GM19467 (cell line): ENCODE results near the gene WDR35.

ENCODE experiments used
- ATAC-seq: cut with Tn5 transposase; IDR thresholded peaks from one replicate; pipeline ENCODE4 v1.9.1; 2021; ENCODE audit warnings: mild to moderate bottlenecking, moderate library complexity; ENCODE audit not compliant: unreplicated experiment

WDR35 gene

DNA sequence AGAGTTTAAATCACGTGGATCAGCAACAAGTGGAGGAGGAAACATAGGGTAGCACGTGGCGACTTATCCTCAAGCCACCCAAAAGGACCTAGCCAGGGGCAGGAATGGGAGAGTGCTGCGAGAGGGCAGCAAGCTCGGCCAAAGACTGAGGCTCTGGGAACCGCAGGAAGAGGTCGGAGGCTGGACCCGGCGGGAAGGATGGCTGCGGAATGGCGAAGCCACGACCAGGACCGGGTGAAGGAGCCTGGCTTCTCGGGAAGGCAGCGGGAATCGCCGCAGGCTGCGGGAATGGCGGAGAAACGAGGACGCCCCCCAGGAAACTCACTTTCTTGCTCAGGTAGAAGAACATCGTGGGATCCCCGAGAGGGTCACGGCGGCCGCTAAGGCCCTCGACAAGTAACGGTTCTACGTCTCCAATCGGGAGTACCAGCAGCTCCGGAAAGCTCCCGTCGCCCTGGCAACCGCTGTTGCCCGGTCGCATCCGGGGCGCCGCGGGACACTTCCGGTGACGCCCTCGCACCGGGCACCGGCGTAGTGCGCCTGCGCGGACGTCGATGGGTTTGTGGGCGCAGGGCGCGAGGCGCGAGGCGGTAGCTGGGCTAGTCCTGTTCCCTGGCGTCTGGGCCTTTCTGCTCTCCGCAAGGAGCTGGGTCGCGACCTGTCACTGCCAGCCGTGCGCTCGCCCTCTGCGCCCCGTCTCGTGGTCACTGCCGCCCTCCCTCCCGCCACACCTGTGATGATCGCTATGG, at the start of gene WDR35:
Gene WDR35, minus strand, starts transcription at position 439 of the 749 bp plus-strand sequence. Its CDS starts 90 bp downstream, at position 349.
- ATAC-seq = peak; percentile 95

DNA sequence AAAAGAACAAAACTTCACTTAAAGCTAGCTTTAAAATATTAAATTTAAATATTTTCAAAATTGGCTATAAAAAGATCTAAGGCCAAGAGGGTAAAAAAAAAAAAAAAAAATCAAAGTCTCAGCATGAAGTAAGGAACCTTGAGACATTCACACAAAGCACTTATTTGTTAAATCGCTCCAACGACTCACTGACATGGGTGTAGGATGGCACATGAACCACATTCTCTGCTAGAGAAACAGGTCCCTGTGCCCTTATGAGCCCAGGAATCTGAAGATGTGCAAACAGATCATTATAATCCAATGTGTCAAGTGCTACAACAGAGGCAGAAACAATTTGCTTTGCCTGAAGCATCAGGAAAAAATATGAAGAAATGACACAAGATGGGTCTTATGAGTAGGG, 47.8 kb upstream of the WDR35 start:
- no peak for ATAC-seq

DNA sequence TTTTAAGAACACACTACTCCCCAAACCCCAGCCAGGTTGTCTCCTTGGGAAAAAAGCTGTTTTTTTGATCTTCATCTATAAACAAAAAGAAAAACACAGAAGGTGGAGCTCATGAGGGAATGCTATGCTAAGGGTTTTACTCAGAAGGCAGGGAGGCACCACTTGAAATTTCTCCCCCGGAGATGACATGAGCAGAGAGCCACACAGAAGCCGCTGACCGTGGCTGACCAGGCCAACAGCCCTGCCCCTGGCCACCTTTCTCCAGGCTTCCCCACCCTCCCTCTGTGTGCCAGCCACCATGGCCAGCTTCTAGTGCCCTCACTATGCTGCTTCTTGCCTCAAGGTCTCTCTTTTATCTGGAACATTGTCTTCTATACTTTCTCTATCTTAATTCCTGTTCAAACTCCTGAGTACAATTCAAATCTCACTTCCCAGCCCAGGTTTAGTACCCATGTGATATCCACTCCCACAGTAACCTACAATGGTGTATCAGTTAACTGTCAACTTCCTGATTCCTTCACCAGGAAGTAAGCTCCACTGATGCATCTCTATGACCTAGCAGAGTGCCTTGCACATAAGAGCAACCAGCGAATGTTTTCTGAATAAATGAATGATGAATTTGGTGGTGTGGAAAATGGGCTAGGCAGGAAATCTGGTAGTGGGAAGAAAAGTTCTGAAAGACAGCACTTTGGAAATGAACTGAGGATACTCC, 46.2 kb upstream of the WDR35 start:
- ATAC-seq = no peak

DNA sequence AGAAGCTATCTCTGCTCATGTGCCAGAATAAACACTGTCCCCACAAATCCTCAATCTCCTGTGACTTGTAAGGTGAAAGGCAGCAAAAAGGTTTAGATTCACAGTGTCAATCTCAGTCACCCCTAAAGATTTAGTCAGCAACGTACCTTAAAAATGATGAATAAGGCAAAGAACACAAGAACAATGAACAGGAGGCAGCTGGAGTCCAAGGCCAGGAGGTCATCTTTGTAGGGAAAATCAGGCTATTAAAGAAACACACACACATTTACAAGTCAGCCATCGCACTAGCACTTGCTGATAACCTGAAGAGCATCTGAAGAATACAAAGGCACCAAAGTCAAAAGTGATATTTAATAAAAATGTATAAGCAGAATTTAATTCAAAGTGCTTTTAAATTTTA, 44.9 kb upstream of the WDR35 start:
- no peak for ATAC-seq

DNA sequence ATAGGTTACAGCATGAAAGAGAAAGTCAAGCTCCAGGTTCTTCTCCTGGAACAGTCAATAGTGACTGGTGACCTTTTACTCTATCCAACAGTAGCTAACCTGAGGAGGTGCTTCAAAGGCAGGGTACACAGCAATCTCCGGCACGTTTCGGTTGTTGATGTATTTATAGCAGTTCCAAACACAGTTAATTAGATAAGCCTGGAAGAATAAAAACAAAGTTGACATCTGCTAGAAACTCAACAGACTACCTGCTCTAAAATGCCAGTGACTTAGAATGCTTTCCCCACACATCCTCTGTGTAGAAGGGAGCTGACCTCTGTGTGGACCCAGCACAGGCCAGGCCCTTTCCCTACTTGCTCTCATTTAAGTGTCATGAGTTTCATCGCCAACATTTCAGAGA, 44.3 kb upstream of the WDR35 start:
- no peak for ATAC-seq

DNA sequence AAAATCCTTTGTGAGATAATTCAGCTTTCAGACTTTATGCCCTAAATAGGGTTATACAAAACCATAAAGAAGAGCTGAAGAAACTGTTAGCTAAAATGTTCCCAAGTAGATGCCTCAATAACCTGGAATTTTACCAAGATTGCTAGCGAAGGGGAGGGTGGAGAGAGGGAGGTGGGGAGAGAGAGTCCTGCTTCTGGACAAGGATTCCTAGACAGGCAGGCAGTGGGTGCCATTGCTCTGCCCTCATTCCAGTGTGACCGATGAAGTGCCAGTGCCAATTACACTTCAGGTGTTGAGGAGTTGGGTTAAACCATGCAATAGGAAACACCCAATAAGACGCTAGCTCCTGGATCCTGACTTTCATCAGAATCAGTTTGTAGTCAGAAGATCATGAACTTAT, 43.4 kb upstream of the WDR35 start:
- no peak for ATAC-seq

DNA sequence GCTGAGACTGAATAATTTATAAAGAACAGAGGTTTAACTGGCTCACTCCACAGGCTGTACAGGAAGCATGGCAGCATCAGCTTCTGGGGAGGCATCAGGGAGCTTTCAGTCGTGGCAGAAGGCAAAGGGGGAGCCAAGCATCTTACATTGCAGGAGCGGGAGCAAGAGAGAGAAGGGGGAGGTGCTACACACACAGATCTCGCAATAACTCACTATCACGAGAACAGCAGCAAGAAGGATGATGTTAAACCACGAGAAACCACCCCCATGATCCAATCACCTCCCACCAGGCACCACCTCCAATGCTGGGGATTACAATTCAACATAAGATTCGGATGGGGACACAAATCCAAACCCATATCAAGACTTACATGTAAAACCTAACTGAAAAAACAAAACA, 40.3 kb upstream of the WDR35 start:
- ATAC-seq = no peak

DNA sequence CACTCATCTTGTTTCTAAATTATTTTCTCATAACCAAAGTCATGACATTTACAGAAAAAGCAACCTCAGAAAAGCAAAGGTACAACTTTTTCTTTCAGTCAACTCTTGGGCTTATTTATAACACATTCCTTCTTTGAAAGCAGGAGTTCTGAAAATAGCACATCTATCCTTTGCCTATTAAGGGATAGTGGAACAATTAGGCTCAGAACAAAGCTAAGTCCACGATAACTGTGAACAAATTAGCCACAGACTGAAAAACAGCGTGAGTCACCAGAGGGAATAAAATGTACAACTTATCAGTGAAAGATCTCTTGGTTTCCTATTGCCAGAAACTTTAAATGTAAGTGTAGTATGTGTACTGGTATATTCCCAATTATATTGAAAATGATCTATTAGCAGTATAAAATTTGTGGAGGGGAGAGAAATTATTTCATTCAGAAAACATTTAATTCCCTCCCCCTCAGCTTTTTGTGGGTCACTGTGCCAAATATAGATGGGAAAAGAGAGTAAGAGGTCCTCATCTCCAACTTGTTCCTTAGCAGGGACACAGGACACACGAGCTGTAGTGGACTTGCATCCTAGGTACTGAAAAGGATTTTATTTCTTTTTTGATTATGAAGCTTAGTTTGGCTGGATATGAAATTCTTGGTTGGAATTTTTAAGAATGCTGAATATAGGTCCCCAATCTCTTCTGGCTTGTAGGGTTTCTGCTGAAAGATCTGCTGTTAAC, 38.0 kb upstream of the WDR35 start:
- ATAC-seq = no peak

DNA sequence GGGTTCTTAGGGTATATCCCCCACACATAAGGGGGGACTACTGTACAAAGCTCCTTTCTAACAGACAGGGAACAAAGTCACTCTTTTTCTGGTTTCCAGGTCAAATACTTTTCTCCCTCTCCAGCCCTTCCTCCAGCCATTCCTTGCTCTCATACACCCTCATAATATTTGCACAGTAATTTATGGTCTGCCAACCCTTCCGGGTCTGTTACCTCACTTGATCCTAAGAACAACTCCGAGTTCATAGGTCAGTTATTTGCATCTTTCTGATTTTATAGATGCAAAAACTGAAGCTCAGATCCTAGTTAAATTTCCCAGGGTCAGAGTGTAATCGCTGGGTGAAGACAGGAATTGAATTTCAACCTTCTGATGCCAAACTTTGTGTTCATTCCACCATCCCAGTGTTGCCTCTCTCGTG, 37.4 kb upstream of the WDR35 start:
- ATAC-seq = no peak

DNA sequence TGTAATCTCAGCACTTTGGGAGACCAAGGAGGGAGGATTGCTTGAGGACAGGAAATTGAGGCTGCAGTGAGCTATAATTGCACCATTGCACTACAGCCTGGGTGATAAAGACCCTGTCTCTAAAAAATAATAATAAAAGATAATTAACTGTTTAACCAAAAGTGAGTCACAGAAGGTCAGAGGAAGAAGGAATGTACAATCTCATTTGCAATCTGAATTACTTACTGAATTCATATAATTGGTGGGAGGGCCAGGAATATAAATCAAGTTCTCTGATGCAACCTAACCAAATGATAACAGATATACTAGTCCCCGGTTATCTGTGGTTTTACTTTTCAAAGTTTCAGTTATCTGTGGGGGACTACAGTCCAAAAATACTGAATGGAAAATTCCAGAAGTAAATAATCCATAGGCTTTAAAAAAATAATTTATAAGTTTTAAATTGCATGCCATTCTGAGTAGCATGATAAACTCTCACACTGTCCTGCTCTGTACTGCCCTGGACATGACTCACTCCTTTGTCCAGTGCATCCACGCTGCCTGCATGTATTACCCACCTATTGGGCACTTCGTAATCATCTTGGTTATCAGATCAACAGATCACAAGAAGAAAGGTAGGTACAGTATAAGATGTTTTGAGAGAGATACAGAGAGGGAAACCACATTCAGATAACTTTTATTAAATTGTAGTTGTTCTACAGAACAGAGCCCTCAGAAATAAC, 35.3 kb upstream of the WDR35 start:
- no peak for ATAC-seq

DNA sequence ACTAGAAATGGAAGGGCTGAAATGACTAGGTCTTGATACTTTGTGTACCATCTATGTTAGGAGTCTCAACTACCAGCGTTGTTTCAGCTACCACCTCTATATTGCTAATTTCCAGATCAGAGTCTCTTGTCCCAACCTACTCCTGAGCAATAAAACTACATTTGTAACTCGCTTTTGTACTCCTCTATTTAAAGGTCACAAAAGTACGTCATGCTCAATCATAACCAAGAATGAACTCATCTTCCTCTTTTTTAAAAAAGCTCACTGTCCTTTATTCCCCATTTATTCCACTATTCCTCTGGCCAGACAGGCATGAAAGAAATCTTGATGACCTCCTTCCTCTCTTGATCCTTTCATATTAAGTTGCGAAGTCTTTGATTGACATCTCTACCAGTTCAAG, 33.8 kb upstream of the WDR35 start:
- ATAC-seq = no peak

DNA sequence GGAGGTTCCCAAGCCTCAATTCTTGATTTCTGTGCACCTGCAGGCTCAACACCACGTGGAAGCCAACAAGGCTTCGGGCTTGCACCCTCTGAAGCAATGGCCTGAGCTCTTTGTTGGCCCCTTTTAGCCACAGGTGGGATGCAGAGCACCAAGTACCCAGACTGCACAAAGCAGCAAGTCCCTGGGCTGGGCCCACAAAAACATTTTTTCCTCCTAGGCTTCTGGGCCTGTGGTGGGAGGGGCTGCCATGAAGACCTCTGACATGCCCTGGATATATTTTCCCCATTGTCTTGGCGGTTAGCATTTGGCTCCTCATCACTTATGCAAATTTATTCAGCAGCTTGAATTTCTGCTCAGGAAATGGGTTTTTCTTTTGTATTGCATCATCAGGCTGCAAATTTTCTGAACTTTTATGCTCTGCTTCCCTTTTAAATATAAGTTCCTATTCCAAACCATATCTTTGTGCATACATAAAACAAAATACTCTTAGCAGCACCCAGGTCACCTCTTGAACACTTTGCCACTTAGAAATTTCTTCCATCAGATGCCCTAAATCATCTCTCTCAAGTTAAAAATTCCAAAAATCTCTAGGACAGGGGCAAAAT, 31.6 kb upstream of the WDR35 start:
- ATAC-seq = no peak

DNA sequence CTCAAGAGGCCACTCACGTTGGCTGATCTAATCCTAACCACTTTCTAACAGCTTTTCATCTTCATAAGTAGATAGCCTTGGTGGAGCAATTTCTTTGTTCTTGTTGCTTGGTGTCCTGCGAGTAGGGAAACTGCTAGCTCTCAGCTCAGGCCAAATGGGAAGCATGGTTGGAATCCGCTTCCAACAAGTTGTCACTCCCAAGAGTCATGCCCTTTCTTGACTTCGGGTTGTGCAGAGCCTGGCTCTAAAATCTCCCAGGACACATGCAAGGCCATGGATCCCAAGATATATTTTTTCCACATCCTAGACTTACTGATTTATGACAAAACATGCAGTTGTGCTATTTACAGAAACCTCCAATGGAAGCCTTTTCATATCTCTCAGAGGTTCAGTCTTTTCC, 29.8 kb upstream of the WDR35 start:
- no peak for ATAC-seq

DNA sequence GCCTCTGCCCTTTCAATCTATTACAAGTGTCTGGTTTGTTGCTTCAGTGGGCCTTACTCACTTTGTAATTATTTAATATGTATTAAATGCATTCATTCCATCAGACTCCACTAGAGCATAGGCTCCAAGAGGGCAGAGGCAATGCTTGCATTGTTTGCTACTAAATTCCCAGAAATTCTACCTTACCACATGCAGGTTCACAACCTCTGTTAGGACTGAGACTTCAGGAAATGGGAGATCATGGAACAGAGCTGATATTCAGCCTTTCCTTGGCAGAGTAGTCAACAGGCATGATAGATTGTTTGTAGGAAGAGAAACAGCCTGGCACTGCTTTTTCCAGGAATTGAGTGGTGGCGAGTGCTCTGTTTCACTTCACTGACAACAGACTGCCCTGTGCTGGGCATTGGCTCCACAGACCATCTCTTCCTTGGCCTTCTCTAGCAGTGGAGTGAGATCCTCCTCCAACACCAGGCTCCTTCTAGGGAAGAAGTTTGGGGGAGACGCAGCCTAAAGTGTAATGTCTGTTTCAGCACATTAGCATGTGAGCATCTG, 28.8 kb upstream of the WDR35 start:
- no peak for ATAC-seq

DNA sequence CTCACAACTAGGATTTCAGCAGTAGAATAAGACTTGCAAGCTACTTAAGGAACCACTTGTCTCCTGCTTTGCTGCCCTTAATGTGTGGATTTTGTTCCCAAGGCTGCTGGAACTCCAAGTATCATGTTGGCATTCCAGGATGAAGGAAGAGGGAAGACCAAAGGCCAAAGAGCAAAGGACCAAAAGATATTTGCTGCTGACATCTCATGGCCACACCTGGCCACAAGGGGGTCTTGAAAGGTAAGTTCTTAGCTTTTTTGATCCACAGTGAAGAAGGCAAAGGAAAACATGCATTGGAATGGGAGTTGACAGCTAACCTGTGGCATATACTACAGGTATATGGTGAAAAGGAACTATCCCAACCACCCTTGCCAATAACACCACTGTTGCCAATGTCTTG, 26.4 kb upstream of the WDR35 start:
- no peak for ATAC-seq

DNA sequence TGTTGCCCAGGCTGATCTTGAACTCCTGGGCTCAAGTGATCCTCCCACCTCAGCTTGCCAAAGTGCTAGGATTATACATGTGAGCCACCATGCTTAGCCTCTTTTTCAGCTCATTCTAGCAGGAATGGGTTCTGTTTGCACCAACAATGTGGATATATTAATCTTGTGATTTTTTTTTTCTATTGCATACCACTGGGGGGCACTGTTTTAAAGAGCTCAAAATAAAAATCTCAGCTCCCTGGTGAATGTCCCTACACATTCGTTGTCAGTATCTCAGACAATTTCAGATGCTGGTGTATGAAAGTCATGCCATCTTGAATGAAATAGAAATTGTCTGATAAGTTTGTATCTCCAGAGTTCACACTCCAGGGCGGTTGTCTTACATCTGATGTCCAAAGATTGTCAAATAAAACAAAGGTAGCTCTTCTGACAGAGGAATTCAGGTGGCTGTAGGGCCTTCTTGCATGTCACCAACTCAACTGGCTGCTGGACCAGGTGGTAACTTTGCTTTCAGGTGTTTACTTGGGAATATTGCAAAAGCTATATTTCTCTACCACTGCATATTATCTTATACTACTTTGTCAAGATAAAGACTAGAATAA, 25.7 kb upstream of the WDR35 start:
- no peak for ATAC-seq

DNA sequence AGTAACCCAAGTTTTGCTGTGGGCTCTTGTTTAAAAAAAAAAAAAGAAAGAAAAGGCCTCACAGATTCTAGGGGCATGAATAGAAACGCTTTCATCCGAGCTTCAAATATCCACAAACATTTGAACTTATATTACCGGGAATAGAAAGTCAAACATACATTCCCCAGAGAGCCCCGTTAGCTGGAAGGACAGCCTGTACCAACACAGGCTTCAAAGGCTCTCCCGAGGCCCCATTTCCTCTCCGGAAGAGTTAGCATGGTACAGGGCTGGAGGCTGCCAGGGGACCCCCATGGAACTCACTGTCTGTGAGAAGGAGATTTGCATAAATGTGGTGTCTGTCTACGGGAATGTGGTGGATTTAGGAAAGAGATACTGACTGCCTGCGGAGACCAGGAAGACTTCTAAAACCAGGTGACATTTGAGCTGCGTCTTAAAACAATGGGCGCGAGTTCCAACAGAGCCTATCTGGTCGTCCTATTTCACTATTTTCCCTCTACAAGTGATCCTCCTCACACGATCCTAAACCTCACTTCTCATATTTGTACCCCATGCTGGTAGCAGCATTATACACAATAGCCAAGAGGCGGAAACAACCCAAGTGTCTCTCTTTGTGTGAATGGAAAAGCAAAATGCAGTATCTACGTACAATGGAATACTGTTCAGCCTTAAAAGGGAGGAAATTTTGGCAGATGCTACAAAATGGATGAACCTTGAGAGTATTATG, 23.4 kb upstream of the WDR35 start:
- ATAC-seq = no peak

DNA sequence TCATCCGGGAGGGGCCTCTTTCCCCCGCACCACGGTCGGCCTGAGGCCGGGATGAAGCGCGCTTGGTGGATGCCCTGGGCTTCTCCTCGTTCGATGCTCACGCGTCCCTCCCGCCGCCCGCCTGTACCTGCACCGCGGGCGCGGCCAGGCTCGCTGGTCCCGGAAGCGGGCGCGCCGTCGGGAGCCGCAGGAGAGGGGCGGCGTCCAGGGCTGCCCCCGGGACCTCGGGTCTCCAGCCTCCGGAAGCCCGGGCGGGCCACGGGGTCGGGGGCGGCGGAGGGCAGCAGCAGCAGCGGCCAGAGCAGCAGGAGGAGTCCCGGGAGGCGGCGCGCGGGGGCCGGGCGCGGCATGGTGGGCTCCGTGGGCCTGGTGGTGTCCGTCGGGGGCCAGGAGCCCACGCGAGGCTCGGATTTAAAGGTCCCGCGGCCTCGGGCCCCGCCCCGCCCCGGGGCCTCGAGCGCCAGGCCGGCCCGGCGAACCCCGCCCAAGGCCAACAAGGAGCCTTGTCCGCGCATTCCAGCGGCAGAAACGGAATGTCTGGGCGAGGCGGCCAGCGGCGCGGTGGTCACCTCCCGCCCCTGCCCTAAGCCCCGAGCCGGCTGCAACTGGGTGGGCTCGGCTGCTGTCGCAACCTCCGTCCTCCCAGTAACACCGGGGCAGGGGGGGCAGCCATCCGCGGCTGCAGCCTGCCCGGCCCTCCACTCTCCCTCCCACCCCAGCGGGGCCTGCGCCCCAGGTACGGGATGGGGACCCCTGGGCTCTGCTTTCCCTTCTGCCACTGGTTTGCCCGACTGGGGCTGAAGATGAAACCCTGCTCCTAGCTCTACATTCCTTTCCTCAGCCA, 22.6 kb upstream of the WDR35 start, which contains the start of gene MATN3:
Gene MATN3, minus strand, starts transcription at position 387 of the 844 bp plus-strand sequence. Its CDS starts 37 bp downstream, at position 350.
- no peak for ATAC-seq

DNA sequence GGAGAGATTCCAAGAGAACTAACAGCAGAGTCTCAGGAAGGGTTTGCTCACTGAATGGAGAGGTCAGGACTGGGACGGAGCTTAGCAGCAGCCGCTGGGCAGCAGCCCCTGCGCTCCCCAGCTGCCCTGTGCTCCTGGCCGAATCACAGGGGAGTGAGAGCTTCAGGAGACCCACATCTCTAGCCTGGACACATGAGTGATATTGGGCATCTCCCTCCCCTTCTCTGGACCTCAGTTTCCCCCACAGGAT, 22.1 kb upstream of the WDR35 start:
- ATAC-seq = no peak
